Amniotic stem cell (primary cell): Measurements from ENCODE around the gene GCK.

Experiments
- DNase-seq: peaks from one replicate; lab custom pipeline; 2025; lab: John Stamatoyannopoulos, UW

The GCK gene

DNA sequence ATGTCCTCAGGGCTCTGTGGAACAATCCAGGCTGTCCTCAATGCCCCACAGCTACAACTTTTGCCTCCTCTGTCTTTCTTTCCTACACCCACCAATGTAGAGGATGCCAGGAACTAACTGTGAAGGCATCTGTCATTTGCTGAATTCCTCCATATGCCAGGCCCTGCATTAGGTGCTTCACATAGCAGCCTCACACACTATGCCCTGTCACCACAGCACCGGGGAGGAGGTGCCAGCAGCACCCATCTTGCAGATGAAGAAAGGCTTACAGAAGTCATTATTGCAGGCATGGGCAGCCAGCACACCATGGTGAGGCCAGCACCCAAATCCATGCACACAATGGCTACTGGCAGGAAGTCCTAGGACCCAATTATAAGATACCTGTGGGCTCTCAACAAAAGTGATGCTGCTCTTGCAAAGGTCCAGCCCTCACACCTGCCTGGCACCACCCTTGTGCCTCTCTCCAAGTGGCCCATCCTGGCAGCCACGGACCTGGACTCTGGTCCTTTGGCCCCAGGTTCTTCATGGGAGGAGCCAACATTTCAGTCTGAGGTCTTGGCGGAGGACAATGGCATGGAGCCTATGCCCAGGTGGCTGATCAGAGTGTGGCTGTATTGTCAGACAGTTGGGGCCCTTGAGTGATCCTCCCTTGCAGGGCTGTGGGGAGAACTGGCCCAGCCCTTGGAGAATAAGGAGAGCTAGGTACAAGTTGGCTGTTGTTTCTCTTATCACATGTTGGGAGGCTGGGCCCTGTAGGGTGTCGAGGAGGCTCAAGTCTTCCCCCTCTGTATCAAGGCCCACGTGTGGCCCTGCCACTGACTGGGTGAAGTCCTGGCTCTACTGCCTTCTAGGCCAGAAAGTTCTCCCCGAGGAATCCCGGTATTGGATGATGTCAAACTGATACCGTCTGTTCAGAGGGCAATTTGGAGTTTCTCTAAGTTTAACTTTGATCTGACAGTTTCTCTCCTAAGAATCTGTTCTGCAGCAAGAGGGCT, 33.8 kb downstream of the GCK start:
- DNase-seq = no peak

DNA sequence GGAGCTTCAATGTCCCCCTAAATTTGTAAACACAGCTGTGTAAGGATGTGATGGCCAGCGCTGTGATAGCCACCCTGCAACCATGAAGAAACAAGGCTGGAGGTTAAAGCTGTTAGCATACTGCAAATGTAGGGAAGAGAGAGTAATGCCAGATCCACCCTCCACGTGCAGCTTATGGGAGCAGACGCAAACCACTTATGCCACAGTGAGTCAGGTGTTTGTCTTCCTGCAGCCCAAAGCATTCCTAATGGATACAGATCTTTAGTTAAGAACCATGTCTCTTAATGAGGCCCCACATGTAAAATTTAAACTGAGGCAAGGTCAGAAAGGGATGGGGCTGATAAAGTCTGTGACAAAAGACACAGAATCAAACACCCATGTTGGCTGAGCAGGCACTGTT, 34.5 kb downstream of the GCK start:
- DNase-seq = no peak

GRCh38 chr7:44153948-44154335, 35.3 kb downstream of the GCK start:
- no peak for DNase-seq

- no peak for DNase-seq
These were observed 36.0 kb downstream of the GCK start for GRCh38 chr7:44152971-44153947.

GRCh38 chr7:44151956-44152355, 37.3 kb downstream of the GCK start:
- DNase-seq = no peak

GRCh38 chr7:44150966-44151941, 38.0 kb downstream of the GCK start:
- no peak for DNase-seq

GRCh38 chr7:44150466-44150832, 38.8 kb downstream of the GCK start:
- DNase-seq = no peak

- DNase-seq = no peak
These were observed 39.4 kb downstream of the GCK start for GRCh38 chr7:44149571-44150465.

- no peak for DNase-seq
These were observed 40.2 kb downstream of the GCK start for GRCh38 chr7:44148961-44149536.

- no peak for DNase-seq
These were observed 41.1 kb downstream of the GCK start for GRCh38 chr7:44148166-44148565.

DNA sequence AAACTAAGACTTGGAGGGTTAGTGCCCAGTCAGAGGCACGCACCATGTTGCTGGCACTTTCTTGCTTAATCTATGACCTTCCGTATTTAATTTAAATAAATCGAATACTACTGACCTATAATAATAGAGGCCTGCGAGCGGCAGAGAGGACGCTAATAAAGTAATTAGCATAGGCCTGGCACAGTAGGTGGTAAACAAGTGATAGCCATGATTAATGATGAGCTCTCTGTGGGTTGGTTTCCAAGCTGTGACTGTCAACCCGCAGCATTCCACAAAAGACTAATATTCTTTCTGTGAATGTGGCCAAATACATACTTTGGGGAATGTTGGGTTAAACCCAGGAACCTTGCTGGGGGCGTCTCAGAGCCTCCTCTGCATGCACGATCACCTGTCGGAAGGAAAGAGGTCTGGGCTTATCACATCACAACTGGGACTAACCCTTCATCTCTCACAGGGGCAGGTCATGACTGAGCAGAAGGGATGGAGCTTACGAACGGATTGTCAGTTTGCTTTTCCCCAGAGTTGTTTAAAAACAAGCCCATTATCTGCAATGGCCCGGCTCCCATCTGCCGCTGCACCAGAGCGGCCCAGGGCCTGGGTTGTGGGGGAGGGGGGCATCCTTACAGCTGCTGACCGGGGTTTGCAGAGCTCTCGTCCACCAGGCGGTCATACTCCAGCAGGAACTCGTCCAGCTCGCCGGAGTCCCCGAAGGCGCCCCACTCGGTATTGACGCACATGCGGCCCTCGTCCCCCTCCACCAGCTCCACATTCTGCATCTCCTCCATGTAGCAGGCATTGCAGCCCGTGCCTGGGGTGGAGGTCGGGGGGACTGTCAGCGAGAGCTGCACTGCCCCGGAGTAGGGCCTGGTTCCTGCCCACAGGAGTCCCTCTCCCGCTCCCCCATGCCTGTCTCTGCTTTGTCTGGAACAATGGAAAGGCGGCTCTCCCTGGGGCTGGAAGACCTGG, 41.9 kb downstream of the GCK start:
- DNase-seq = no peak

GRCh38 chr7:44145969-44146911, 43.0 kb downstream of the GCK start:
- DNase-seq = no peak

GRCh38 chr7:44145479-44145968, 43.7 kb downstream of the GCK start:
- DNase-seq = no peak

DNA sequence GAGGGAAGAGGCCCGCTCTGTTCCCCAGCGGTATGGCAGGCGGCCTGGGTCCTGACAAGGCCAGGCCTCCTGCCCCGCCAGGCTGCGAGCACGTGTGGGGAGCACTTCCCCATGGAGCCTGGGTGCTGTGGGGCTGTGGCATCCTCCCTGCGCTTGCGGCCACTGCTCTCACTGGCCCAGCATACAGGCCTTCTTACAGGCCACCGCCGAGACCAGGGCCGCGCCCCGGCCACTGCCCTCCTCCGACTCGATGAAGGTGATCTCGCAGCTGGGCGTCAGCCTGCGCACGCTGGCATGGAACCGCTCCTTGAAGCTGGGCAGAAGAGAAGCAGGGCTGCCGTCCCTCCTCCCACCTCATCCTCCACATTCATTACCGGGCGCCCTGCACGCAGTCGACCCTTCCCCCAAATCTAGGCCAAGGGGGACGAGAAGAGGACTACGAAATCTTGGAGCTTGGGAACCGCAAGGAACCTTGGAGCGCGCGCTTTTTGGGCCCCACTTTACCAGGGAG, 44.2 kb downstream of the GCK start:
- DNase-seq = no peak

DNA sequence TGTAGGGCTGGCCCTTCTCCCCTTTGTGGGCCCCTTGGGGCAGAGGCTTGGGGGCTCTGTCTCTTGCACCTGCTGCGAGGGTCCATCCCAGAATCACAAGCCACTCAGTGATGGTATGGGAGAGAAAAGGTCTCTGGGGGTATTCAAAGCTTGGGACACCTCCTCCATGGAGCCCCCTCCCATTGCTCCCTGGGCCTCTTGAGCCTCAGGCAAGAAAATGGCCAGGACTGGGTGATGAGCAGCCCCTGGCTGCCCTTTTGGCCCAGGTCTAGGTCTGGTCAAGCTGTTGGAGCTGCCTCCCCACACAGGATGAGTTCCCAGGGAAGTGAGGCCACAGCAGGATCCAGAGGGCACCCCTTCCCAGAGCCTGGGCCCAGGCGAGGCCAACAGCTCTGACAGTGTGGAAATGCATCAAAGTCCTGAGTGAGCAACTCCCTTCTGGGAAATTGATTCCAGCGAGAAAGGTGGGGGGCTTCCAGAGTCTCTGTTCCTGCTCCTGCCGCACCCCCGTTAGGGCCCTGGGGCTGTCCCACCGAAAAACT, 44.7 kb downstream of the GCK start:
- no peak for DNase-seq

GRCh38 chr7:44143646-44144250, 45.5 kb downstream of the GCK start:
- no peak for DNase-seq

- no peak for DNase-seq
These were observed 47.2 kb downstream of the GCK start for GRCh38 chr7:44142028-44142427.
